Measurements from ENCODE around the gene SHOC2.

- TF ChIP-seq, protein P1, sequence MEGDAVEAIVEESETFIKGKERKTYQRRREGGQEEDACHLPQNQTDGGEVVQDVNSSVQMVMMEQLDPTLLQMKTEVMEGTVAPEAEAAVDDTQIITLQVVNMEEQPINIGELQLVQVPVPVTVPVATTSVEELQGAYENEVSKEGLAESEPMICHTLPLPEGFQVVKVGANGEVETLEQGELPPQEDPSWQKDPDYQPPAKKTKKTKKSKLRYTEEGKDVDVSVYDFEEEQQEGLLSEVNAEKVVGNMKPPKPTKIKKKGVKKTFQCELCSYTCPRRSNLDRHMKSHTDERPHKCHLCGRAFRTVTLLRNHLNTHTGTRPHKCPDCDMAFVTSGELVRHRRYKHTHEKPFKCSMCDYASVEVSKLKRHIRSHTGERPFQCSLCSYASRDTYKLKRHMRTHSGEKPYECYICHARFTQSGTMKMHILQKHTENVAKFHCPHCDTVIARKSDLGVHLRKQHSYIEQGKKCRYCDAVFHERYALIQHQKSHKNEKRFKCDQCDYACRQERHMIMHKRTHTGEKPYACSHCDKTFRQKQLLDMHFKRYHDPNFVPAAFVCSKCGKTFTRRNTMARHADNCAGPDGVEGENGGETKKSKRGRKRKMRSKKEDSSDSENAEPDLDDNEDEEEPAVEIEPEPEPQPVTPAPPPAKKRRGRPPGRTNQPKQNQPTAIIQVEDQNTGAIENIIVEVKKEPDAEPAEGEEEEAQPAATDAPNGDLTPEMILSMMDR (conservative IDR thresholded peaks at IDR 0.05 in 1 of 2, IDR thresholded peaks at IDR 0.05 in 1 of 2; ENCODE audit: extremely low read depth in 1 of 2, insufficient read depth in 1 of 2, low read depth in 1 of 2, low read length in 2 of 2) = no peak
- no peak for TF ChIP-seq EZH2 (IDR thresholded peaks at IDR 0.05; ENCODE audit: borderline replicate concordance, low read length)
These were observed 115.3 kb downstream of the SHOC2 start for GRCh38 chr10:111034598-111035310.
